ENCODE measurements around the gene LRBA.
"Not testable (repeated sequence)": the region's sequence is repeated elsewhere in the genome, so short reads cannot be mapped to it uniquely, and the experiment has no call there.

LRBA gene

GRCh38 chr4:150525321-150525868 lies 489.7 kb downstream of the LRBA start:
- in situ Hi-C loops (cut with HindIII; ENCODE audit: low sequenced_read_pairs): no loop called here

DNA sequence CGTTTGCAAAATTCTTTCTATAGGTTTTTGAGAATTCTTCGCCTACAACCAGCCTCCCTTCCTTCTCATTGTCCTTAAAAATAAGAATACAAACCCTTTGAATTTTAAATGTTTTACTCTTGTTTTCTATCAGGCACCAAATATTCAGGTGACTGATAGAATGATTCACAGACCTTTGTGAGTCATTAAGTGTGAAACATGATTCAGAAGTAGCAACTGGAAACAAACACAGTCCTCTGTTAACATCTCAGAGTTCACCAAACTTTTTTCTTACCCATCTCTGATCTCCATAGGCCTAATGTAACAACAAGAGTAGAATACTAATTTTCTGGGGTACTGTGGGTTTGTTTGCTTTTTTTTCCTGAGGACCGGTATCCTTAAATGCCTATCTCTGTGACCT lies 496.5 kb downstream of the LRBA start:
- in situ Hi-C loops (cut with HindIII; ENCODE audit: low sequenced_read_pairs): no loop called here

DNA sequence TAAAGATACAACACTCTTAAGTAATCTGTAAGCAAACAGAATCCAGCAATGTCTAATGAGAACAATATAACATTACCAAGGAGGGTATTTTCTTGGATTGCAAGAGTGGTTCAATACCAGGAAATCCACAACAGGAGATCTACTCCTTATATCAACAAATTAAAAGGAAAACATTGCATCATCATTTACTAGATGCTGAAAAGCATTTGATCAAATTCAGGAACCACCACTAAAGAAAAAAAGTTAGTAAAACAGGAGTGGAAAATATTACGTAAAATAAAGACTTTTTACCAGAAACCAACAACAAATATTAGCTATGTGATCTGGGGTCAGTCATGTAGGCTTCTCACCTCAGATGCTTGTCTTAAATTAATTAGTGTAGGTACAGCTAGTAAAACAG lies 499.9 kb downstream of the LRBA start:
- in situ Hi-C loops (cut with HindIII; ENCODE audit: low sequenced_read_pairs): no loop called here

DNA sequence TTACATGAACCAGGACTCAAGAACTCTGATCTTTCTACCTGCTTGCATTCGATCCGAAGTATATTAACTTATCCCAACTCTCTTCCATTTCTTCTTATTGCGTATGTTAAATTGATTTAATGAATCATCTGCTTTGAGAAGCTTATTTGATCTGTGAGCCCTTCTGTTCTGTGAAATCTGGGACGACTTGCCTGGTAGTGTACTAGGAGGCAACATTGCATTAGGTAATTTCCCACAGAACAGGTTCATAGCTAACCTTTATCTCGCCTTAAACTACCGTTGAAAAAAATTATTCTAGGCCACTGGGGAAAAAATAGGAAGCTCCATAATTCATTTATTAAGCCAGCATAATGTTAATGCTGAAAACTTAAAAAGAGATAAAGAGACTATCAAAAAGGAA lies 500.4 kb downstream of the LRBA start:
- in situ Hi-C loops (cut with HindIII; ENCODE audit: low sequenced_read_pairs): no loop called here

- in situ Hi-C loops (cut with HindIII; ENCODE audit: low sequenced_read_pairs): no loop called here
Measured at GRCh38 chr4:150510176-150510865, 504.8 kb downstream of the LRBA start.

- in situ Hi-C loops (cut with HindIII; ENCODE audit: low sequenced_read_pairs): not testable (repeated sequence)
Measured at GRCh38 chr4:150507656-150508055, 507.4 kb downstream of the LRBA start.

DNA sequence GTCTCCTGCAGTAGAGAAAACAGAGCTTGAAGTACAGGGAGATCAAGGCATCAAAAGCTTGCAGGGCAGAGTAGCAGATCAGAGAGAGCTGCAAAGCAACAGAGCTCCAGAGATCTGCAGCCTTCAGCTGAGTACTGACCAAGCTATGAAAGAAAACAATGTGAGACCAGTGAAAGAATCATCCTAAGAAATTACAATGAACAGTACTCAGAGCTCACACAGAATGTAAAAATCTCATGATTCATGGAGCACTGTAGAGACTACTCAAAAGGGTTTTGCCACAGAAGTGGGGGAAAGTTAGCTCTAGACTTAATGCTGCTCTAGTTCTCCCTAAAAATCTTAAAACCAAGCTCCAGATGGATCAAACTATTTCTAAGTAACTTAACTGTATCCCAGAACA lies 513.1 kb downstream of the LRBA start:
- in situ Hi-C loops (cut with HindIII; ENCODE audit: low sequenced_read_pairs): loop anchor here (5.0 kb wide), 1 partner anchor 50 kb away; no protein-coding TSS in a partner anchor

- in situ Hi-C loops (cut with HindIII; ENCODE audit: low sequenced_read_pairs): loop anchor here (5.0 kb wide), 1 partner anchor 51 kb away; no protein-coding TSS in a partner anchor
Measured at GRCh38 chr4:150501009-150501727, 513.9 kb downstream of the LRBA start.

DNA sequence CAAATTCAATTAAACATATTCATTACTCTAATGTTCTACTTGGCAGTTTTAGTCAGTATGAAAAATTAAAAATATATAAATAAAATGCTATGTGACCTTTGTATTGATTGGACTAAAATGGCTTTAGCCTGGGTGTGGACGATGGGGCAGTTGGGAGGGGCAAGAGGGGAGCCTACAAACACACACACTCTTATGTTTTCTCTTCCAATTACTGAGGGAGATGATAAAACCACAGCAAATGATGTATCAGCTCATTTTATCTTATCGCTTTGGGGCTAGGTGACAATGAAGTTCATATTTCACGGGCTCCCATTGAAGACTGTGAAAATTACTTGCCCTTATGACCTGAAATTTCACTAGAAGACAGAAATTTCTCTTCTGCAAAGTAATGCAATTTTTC lies 517.5 kb downstream of the LRBA start:
- in situ Hi-C loops (cut with HindIII; ENCODE audit: low sequenced_read_pairs): no loop called here

DNA sequence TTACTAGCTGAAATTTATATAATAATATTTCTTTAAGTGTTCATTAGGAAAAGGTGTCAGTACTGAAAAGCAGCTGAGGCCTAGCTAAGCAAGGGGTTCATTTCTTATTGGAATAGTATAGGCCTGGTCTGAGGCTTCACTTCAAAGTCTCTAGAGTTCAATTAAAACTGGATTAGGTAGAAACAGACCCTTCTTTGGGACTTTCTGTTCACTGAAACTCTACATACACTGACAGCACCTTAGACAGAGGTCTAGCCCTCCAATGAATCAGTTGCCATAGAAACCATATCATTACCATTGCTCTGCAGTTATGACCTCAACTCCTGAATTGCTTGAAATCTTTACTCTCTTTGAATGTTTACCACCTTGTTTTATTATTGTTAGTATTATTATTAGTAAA lies 519.5 kb downstream of the LRBA start:
- in situ Hi-C loops (cut with HindIII; ENCODE audit: low sequenced_read_pairs): no loop called here

- in situ Hi-C loops (cut with HindIII; ENCODE audit: low sequenced_read_pairs): no loop called here
Measured at GRCh38 chr4:150493851-150494250, 521.2 kb downstream of the LRBA start.

DNA sequence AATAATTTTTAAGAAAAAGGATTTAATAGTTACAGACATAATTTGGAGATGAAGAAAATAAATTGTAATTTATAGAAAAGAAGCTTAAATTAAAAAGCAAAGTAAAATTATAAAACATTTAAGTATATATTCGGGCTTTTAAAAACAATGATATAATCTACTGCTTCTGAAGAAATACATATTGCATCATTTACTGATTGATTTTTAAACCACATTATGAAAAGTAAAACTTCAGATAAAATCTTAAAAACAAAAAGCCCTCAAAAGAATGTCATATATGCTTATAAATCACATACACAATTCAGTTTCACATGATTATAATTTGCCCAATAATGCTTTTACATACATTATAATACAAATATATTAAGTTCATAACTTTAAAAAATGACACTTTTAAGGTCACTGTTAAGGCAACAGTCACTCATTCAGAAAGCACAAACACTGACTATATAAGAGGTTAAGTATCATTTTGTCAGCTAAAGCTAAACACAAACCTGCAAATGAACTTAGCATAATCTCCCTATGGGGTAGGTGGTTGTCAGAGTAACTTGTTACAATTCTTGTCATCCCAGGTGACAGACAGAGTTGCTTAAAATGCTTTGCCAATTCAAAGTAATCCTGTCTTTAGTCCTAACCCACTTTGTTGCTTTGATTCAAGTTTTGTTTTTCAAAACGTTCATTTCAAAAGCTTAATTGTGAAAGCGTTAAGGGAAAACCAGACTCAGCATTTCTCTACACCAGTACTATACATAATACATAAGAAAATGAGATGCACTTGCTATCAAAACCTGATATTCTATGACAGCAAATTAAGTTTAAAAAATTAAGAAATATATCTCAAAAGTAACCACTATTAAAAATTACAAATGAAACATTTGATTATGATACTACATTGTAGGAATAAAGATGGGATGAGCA lies 523.7 kb downstream of the LRBA start:
- in situ Hi-C loops (cut with HindIII; ENCODE audit: low sequenced_read_pairs): no loop called here

DNA sequence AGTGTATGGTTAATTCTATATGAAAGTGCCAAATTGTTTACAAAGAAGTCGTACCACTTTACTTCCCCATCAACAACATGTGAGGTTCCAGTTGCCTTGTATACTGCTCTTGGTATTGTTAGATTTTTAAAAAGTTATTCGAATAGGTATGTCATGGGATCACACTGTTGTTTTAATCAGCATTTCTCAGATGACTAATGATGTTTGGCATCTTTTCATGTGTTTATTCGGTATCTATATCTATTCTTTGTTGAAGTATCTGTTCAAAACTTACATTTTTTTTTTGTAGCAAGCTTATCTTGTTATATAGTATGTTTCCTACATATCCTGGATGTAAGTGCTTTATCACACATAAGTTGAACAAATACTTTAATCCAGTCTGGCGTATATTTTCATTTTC lies 532.5 kb downstream of the LRBA start:
- in situ Hi-C loops (cut with HindIII; ENCODE audit: low sequenced_read_pairs): no loop called here

- in situ Hi-C loops (cut with HindIII; ENCODE audit: low sequenced_read_pairs): no loop called here
Measured at GRCh38 chr4:150479657-150480056, 535.4 kb downstream of the LRBA start.

GRCh38 chr4:150477869-150478268 lies 537.2 kb downstream of the LRBA start:
- in situ Hi-C loops (cut with HindIII; ENCODE audit: low sequenced_read_pairs): no loop called here

DNA sequence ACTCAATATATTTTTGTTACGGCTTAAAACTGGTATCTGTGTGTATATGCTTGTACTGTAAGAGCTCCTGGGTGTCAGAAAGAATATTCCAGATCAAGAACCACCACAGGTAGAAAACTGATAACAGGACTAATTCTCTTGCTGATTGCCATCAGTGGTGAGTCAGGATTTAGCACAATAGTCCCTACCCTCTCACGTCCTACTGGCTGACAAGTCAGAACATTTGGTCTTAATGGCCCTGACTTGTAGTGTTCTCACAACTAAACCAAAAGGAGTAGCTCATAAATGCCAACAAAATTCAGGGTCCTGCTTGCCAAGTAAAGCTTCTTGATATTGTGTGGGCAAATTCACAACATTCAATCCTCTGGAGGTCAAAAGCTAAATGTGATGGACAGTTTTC lies 538.3 kb downstream of the LRBA start:
- in situ Hi-C loops (cut with HindIII; ENCODE audit: low sequenced_read_pairs): no loop called here

GRCh38 chr4:150475763-150476162 lies 539.3 kb downstream of the LRBA start:
- in situ Hi-C loops (cut with HindIII; ENCODE audit: low sequenced_read_pairs): no loop called here

GRCh38 chr4:150464523-150464922 lies 550.6 kb downstream of the LRBA start:
- in situ Hi-C loops (cut with HindIII; ENCODE audit: low sequenced_read_pairs): no loop called here

GRCh38 chr4:150462743-150463142 lies 552.3 kb downstream of the LRBA start:
- in situ Hi-C loops (cut with HindIII; ENCODE audit: low sequenced_read_pairs): no loop called here

- in situ Hi-C loops (cut with HindIII; ENCODE audit: low sequenced_read_pairs): no loop called here
Measured at GRCh38 chr4:150461957-150462356, 553.1 kb downstream of the LRBA start.

DNA sequence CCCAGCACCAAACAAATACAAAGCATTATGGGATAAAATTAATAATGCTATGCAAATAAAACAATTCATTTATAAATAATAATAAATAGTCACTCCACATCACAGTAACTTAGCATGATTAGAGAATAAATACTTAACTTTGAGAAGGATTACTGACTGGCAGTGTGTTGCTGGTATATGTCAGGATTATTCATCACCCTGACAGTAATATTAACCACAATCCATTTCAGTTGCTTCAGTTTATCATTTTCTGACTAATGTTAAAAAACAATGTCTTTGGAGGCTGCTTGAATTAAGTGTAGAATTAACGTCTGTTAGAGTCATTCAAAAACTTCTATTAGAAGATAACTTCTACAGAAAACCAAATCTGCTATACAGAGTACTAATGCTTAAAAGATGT lies 557.3 kb downstream of the LRBA start:
- in situ Hi-C loops (cut with HindIII; ENCODE audit: low sequenced_read_pairs): no loop called here

Measured in endothelial cell of hepatic sinusoid (primary cell).